ENCODE measurements around the gene CRMP1.

GRCh38 chr4:5852523-5853202 lies 40.2 kb downstream of the CRMP1 start:
- TF ChIP-seq CTCF (IDR thresholded peaks at IDR 0.05) (no peak), POLR2A (IDR thresholded peaks at IDR 0.05) (no peak)
